Measurements from ENCODE around the gene PI4KA.
"Not testable (repeated sequence)": the region's sequence is repeated elsewhere in the genome, so short reads cannot be mapped to it uniquely, and the experiment has no call there.

Gene PI4KA

DNA sequence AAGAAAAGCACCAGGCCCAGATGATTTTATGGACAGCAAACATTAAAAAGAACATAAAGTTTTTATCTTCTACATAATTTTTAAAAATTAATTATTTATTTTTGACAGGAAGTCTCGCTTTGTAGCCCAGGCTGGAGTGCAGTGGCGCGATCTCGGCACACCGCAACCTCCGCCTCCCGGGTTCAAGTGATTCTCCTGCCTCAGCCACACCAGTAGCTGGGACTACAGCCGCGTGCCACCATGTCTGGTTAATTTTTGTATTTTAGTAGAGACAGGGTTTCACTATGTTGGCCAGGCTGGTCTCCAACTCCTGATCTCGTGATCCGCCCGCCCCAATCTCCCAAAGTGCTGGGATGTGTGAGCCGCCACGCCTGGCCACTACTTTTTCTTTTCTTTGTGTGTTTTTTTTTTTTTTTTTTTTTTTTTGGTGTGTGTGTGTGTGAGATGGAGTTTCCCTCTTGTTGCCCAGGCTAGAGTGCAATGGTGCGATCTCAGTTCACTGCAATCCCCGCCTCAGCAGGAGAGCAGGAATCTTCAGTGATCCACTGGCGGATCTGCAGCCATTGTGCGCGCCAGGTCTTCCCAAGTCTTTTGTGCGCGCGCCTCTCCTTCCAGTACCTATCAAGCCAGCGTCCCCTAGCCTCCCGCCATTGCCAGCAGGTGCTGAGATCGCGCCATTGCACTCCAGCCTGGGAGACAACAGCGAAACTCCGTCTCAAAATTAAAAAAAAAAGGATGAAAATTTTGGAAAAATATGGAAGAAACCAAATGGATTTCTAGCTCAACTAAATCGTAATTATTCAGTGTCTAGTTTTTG lies 171.0 kb downstream of the PI4KA start:
- DNase-seq = not testable (repeated sequence)

- not testable (repeated sequence) for DNase-seq
Observed at GRCh38 chr22:20685764-20686163, 172.8 kb downstream of the PI4KA start.

GRCh38 chr22:20678792-20679435 lies 179.7 kb downstream of the PI4KA start:
- not testable (repeated sequence) for DNase-seq

DNA sequence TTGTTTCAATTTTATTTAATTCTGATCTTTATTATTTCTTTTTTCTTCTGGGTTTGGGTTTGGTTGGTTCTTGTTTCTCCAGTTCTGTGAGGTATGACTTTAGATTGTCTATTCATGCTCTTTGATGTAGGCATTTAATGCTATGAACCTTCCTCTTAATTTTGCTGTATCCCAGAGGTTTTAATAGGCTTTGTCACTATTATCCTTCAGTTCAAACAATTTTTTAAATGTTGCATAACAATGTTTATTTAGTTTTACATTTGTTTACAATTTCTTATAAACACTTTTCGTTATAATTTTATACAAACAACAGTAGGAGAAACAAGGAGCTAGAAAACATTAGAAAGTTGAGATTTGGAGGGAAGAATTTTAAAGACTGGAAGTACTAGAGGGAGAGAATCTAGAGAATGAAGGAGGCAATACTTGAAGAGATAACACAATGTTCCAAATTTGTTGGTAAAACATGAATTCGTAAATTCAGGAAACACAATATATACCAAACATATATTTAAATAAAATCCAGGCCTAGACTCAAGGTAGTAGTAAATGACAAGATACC lies 180.8 kb downstream of the PI4KA start:
- DNase-seq = no peak

GRCh38 chr22:20675613-20676012 lies 183.0 kb downstream of the PI4KA start:
- not testable (repeated sequence) for DNase-seq

GRCh38 chr22:20674998-20675397 lies 183.6 kb downstream of the PI4KA start:
- DNase-seq = no peak

DNA sequence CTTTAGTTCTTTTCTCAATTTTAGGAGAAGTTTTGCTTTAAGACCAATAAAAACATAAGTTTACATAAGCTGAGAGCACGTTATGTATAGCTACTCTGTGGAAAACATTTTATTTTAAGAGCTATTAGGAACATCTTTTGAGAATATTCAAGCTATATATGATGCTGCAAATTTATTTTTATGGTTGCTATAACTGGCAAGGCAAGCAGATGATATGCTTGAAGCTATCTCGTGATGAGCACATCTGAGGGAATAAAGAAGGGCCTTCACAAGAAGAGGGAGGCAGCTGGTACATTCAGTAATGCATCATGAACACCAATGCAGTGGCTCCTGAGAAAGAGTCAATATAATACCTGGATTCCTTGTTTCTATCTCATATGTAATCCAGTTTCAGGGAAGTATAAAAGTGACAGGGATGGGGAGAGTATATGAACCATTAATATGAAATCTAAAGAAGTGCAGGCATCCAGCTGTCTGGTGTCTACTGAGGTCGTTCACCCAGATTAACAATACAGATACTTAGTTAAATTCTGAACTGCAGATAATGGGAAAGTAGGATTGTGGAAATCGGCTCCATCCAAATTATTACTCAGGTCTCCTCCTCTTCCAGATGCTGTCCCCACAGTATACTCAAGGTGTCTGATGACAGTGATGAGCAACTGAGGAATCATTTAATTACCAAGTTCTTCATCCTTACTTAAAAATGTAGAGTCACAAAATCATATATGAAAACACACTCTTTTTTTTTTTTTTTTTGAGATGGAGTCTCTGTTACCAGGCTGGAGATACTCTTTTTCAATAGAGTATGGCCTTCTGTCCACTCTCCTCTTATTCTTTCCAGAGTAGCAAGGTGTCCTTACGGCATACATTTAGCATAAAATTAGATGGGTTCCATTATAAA lies 185.1 kb downstream of the PI4KA start:
- DNase-seq = no peak

- DNase-seq = no peak
Observed at GRCh38 chr22:20672732-20673131, 185.9 kb downstream of the PI4KA start.

DNA sequence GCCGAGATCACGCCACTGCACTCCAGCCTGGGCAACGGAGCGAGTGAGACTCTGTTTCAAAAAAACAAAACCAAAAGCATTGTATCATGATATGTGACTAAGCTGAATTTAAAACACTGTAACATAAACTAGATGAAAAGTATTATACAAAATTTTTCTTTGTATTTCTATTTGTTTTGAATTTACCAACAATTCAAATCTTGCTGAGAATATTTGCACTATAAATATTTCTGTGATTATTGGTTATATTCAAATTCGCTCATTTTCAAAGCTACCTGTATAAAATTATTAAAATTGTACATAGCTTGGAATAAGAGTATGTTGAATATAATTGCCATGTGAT lies 186.6 kb downstream of the PI4KA start:
- DNase-seq = no peak

DNA sequence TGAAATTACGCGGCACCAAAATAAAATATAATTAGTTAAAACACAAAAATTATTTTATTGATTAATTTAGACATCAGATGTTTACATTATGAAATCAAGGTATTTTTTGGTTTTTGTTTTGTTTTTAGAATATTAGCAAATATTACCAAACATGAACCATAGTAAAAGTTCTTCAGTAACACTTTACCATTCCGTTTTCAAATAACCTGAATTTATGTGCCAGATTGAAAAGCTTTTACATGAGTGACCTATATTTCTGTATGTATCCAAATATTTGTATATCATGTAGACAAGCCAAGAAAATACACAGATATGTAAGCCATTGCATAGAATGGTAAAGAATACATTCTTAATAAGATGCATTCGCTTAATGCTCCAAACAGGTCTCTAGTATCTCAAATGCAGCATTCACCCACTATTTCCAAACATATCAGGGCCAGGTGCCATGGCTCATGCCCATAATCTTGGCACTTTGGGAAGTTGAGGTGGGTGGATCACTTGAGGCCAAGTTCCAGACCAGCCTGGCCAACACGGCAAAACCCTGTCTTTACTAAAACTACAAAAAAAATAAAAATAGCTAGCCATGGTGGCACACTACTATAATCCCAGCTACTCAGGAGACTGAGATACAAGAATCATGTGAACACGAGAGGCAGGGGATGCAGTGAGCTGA lies 187.1 kb downstream of the PI4KA start:
- no peak for DNase-seq

DNA sequence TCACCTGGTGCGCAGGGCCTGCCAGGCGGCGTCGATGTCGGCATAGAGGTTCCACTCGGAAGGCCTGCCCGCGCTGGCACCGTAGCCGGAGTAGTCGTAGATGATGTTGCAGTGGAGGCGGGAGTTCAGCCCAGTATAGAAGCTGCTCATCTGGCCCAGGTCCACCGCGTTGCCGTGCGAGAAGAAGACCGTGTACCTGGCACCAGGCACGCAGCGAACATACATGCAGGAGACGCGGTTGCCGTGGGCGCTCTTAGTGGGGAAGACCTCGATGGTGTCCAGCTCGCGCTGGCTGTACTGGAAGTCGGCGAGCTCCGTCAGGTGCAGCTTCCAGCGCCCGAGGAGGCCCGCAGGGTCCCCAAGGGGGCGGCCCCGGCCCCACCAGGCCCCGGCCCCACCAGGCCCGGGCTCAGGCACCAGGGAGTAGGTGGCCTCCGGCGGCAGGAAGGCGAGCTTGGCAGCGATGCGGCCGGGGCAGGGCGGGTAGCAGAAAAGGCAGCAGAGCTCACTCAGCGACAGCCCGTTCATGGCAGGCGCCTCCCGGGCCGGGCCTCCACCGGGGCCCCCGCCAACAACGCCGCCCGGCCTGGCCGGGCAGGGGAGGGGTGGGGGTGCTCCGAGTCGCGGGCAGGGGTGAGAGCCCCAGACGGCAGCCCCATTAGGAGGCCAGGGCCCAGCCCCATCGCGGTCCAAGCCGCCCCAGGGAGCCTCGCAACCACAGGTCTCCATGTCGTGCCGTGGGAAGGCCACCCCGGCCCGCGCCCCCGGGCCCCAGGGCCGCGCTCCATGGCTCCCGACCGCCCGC lies 188.0 kb downstream of the PI4KA start:
- DNase-seq = not testable (repeated sequence)

DNA sequence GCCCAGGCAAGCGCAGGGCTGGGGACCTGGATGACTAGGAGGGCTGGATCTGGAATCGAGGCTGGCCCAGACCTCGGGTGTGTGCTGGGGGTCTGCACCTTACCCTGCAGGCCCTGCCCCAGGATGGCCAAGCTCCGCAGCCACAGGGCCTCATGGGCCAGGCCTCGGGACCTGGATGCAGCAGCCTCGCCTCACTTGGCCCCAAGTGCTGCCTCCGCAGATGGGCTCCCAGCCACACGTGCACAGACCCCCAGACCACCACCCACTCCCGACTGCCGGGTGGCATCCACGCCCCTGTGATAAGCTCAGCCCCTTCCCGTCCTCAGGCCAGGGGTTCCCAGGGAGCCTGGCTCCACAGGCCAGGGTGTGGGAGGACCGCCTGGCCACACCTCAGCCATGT lies 188.7 kb downstream of the PI4KA start:
- not testable (repeated sequence) for DNase-seq

DNA sequence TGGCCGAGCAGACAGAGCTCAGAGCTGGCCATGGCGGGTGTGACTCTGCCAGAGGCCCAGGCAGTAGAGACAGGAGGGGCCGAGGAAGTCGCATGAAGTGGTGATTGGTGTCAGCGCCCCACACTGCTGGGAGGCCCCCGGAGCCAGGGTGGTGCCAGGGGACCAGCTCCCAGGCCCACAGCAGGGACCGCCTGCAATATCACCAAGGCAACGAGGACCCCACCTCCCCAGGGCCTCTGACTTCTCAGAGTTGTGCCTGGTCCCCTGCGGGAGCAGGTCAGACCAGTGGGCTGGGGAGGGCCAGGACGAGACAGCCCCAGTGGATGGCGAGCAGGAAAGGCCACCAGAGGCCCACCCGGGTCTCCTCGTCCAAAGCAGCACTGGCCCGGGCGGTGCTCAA lies 189.1 kb downstream of the PI4KA start:
- DNase-seq = not testable (repeated sequence)

DNA sequence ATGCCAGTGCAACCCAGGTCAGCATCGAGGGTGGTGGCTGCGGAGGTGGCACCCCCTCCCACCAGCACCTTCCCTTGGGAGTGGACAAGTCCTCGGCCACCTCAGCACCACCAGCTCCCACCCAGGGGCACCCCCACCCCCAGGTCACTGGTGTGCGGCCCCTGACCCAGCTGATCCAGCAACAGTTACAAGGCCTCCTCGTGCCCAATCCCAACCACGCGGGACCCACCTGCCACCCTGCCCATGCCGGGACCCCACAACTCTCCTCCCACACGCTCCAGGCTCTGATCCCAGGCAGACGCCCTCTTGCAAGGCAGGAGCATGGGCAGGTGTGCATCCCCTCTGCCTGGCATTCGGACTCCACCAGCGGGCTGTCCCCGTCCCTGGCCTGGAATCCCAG lies 189.8 kb downstream of the PI4KA start:
- not testable (repeated sequence) for DNase-seq

GRCh38 chr22:20668226-20668625 lies 190.4 kb downstream of the PI4KA start:
- not testable (repeated sequence) for DNase-seq

DNA sequence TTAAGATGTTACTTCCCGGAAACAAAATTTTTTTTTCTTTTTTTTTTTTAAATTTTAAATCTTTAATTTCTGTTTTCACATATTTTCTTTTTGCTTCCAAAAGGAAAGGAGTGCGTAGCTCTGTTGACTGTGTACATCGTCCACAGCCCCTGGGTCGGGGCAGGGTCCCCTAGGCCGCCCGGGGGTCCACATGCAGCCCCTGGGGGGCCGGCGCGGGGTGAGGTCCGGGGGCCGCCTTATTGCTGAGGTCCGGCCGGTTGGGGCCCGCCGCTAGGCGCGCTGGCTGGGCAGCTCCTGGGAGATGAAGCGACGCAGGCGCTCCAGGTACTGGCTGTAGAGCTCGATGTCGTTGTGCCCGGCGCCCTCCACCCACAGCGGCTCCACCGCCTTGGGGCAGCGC lies 191.1 kb downstream of the PI4KA start:
- DNase-seq = not testable (repeated sequence)

GRCh38 chr22:20666560-20666959 lies 192.1 kb downstream of the PI4KA start:
- DNase-seq = no peak

DNA sequence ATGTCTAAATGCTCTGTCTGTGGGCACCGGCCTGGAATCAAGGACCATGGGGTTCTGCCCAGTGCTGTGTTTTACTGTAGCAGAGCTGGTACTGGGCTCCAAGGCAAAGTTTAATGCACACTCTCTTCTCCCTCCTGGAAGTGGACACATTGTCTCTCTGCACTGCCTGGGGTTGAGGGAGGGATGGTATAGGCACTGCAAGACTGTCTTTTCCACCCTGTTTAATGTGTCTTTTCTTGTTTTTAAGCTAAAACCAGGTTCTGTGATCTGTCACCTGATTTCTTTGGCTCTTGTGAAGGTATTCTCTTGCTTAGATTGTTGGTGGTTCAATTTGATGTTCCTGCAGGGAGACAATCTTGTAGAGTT lies 194.0 kb downstream of the PI4KA start:
- no peak for DNase-seq

GRCh38 chr22:20663941-20664593 lies 194.5 kb downstream of the PI4KA start:
- no peak for DNase-seq

DNA sequence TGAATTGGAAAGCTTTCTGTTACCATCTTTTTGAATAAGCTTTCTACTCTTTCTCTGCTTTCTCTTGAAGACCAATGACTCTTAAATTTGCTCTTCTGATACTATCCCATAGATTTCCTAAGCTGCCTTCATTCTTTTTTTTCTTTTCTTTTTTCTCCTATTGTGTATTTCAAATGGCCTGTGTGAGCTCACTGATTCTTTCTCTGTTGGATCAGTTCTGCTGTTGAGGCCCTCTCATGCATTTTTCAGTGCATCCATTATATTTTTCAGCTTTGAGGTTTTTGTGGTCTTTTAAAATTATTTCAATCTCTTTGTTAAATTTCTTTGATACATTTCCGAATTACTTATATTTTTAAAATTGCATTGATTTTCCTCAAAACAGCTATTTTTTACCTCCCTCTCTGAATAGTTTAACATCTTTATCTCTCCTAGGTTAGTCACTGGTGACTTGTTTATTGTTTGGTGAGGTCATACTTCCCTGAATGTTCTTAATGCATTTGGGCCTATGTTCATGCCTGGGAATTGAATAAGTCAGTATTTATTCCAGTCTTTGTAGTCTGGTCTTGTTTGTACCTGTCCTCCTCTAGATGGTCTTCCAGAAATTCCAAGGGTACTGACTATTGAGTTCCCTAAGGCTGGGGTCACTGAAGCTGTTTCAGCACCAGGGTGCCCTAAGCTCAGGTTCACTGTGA lies 195.3 kb downstream of the PI4KA start:
- DNase-seq = no peak
